Measurements from ENCODE around the gene HMX2.
A peak's percentile ranks its signal among the peaks of the same experiment; 100 is the strongest.

HMX2 gene

GRCh38 chr10:123147635-123148413, at the start of gene HMX2:
Gene HMX2 (plus strand): TSS chr10:123148136. CDS start chr10:123148379, 243 bp downstream.
- DNase-seq (ENCODE audit: low read depth) = no peak

GRCh38 chr10:123100030-123100762, 47.7 kb upstream of the HMX2 start:
- no peak for DNase-seq (ENCODE audit: low read depth)

- DNase-seq (ENCODE audit: low read depth) = no peak
Observed at GRCh38 chr10:123101872-123102271, 46.1 kb upstream of the HMX2 start.

- DNase-seq (ENCODE audit: low read depth) = no peak
Observed at GRCh38 chr10:123102673-123103072, 45.3 kb upstream of the HMX2 start.

- DNase-seq (ENCODE audit: low read depth) = no peak
Observed at GRCh38 chr10:123103944-123104343, 44.0 kb upstream of the HMX2 start.

GRCh38 chr10:123109466-123109865, 38.5 kb upstream of the HMX2 start:
- no peak for DNase-seq (ENCODE audit: low read depth)

- no peak for DNase-seq (ENCODE audit: low read depth)
Observed at GRCh38 chr10:123117644-123118417, 30.1 kb upstream of the HMX2 start.

- DNase-seq (ENCODE audit: low read depth) = no peak
Observed at GRCh38 chr10:123119081-123119480, 28.9 kb upstream of the HMX2 start.

- DNase-seq (ENCODE audit: low read depth) = no peak
Observed at GRCh38 chr10:123126246-123126645, 21.7 kb upstream of the HMX2 start.

- DNase-seq (ENCODE audit: low read depth) = no peak
Observed at GRCh38 chr10:123129618-123130271, 18.2 kb upstream of the HMX2 start.

GRCh38 chr10:123132576-123133477, 15.1 kb upstream of the HMX2 start:
- DNase-seq (ENCODE audit: low read depth) = peak; percentile 82

- DNase-seq (ENCODE audit: low read depth) = no peak
Observed at GRCh38 chr10:123133541-123134342, 14.2 kb upstream of the HMX2 start.

GRCh38 chr10:123134343-123134914, 13.5 kb upstream of the HMX2 start:
- no peak for DNase-seq (ENCODE audit: low read depth)

GRCh38 chr10:123134915-123135414, 13.0 kb upstream of the HMX2 start:
- no peak for DNase-seq (ENCODE audit: low read depth)

- no peak for DNase-seq (ENCODE audit: low read depth)
Observed at GRCh38 chr10:123135415-123136141, 12.4 kb upstream of the HMX2 start, which contains the start of gene HMX3. Gene HMX3 (plus strand): TSS chr10:123135970. CDS start chr10:123136051, 81 bp downstream.

- no peak for DNase-seq (ENCODE audit: low read depth)
Observed at GRCh38 chr10:123136221-123136805, 11.6 kb upstream of the HMX2 start.

- DNase-seq (ENCODE audit: low read depth) = no peak
Observed at GRCh38 chr10:123136806-123137642, 10.9 kb upstream of the HMX2 start.

GRCh38 chr10:123139165-123139520, 8.8 kb upstream of the HMX2 start:
- no peak for DNase-seq (ENCODE audit: low read depth)

All from activated T-cell treated with anti-CD3 and anti-CD28 coated beads for 24 hours (primary cell).